ENCODE measurements around the gene KRCC1.

KRCC1 gene

DNA sequence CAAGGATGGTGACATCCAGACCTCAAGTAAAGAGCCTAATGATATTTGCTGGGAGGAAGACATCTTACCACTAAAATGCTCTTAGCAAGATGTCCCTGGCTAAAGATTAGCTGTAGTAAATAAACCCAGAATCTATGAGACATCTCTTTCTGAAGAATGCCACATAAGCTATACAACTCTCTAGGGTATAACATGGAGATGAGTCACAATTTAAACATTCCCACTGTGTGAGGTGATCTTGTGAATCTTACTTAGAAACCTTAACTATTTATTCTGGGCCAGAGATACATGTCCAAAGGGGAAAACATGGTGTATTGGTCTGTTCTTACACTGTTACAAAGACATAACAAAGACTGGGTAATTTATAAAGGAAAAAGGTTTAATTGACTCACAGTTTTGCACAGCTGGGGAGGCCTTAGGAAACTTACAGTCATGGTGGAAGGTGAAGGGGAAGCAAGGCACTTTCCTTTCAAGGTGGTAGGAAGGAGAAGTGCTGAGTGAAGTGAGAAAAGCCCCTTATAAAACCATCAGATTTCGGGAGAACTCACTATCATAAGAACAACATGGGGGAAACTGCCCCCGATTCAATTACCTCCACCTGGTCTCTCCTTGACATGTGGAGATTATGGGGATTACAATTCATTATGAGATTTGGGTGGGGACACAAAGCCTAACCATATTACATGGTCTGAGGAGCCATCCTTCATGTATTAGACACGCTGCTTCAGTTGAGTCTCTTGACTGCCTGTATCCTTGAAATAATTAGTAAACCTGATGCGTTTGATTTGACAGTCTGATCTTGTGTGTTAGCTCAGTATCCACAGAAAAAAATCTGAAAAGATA lies 17.1 kb downstream of the KRCC1 start:
- TF ChIP-seq GATA3 (IDR thresholded peaks at IDR 0.05; ENCODE audit: low read depth, low read length) (no peak), GATA2 (IDR thresholded peaks at IDR 0.05; ENCODE audit: low read depth, low read length) (no peak)

DNA sequence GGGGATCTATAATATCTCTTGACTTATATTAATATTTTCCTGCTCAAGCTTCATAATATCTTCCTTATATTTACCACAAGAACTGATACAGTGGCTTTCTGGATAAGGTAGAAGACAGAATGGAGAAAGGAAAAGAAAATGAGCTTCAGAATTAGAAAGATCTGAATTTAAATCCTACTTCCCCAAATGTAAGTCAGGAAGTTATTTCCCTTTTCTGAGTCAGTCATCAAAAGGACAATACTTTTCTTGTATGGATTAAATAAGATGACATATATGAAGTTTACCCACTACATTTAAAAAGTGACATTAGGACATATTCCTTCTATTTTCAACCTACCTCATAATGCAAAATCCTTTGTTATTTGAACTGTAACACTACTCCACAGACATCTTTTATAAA lies 19.0 kb downstream of the KRCC1 start:
- TF ChIP-seq GATA3 (IDR thresholded peaks at IDR 0.05; ENCODE audit: low read depth, low read length) = no peak
- TF ChIP-seq GATA2 (IDR thresholded peaks at IDR 0.05; ENCODE audit: low read depth, low read length) = no peak

DNA sequence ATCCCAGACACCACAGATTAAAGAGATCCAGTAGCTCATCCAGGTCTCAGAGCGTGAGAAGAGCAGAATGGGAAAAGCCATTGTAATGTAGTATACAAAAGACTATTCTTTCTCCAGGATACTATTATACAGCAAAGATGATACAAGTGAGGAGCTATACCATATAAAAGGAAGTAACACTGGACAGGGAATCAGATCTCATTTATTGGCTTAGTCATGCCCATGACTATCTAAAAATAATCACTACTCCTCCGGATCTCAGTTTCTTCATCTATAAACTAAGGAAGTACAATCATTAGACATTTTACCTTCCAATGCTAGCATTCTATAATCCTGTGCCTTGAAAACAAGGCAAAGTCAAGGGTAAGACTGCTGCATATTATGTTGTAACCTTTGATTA lies 19.4 kb downstream of the KRCC1 start:
- TF ChIP-seq GATA2 (IDR thresholded peaks at IDR 0.05; ENCODE audit: low read depth, low read length) (no peak), GATA3 (IDR thresholded peaks at IDR 0.05; ENCODE audit: low read depth, low read length) (no peak)

DNA sequence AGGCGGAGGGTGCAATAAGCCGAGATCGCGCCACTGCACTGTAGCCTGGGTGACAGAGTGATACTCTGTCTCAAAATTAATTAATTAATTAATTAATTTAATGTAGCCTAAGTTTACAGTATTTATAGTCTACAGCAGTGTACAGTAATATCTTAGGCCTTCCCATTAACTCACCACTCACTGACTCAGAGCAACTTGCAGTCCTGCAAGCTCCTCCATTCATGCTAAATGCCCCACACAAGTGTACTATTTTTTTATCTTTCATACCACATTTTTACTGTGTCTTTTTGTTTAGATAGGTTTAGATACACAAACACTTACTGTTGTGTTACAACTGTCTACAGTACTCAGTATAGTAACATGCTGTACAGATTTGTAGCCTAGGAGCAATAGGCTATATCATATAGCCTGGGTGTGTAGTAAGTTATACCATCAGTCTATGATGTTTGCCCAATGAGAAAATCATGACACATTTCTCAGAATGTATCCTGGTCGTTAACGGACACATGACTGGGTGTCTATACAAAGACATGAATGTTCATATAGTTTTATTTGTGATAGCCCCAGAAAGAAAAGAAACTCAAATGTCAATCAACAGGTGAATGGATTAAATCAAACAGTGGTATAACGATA lies 23.4 kb downstream of the KRCC1 start:
- TF ChIP-seq GATA2 (IDR thresholded peaks at IDR 0.05; ENCODE audit: low read depth, low read length) (no peak), GATA3 (IDR thresholded peaks at IDR 0.05; ENCODE audit: low read depth, low read length) (no peak)

DNA sequence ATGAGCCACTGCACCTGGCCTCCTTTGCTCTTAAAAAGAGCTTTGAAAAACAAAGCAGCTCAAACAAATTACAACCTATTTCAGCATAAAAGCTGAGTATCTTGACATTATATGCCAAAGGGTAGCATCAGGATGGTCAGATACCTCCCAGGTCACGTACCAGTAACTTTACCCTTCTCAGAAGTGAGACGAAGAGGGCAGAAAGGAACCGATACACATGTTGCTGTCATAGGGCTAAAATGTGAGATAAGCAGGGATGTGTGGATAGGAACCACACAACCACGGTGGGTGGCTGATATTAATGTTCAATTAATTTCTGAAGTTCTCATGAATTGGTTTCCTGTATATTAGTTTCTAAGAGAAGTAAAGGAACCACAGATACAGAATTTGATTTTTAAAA lies 26.7 kb downstream of the KRCC1 start:
- TF ChIP-seq GATA3 (IDR thresholded peaks at IDR 0.05; ENCODE audit: low read depth, low read length) (no peak), GATA2 (IDR thresholded peaks at IDR 0.05; ENCODE audit: low read depth, low read length) (no peak)

DNA sequence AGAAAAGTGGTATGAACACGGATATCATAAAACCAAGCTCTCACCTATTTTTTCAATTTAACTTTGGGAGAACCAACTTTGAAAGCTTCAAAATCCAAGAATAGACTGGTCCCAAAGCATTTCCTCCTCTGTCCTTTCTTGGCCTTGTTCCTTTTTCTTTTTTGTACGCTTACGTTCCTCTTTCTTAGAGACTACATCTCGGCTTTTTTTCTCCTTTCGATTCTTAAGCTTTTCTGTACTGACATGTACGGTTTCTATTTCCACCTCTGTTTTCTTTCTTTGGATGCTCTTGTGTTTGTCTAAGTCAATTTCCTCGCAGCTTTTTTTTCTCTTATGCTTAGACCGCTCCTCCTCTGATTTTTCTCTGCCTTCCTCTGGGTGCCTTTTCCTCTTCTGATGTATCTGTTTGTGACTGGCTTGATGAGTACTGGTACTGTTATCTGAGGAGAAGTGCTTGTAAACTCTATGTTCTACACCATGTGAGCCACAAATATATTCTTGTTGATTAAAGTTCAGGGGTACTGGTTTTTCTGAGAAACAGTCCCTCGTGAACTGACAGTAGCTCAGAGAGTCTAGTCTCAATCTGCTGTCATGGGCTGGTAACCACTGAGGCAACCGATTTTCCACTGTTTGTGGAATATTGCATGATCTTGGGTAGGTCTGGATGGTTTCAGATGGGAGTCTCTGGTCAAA lies 27.7 kb downstream of the KRCC1 start:
- TF ChIP-seq GATA3 (IDR thresholded peaks at IDR 0.05; ENCODE audit: low read depth, low read length) = no peak
- TF ChIP-seq GATA2 (IDR thresholded peaks at IDR 0.05; ENCODE audit: low read depth, low read length) = no peak

DNA sequence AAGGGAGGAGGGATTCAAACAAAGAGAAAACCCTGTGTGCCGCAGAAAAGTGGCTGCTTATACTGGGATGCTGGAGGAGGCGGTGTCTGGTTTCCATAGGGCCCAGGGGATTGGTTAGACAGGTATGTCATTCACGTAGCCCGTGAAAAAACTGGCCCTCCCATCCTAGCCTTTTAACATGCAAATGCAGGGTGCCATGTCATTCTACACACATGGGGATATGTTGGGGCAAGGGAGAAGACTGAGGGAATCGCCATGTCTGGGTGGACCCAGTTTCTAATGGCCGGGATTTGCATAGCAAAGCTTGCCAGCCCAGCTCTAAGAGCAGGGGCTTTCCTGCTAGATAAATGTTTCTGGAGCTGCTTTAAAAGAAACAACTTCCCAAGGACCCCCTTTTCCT lies 31.1 kb downstream of the KRCC1 start:
- TF ChIP-seq GATA3 (IDR thresholded peaks at IDR 0.05; ENCODE audit: low read depth, low read length) = no peak

DNA sequence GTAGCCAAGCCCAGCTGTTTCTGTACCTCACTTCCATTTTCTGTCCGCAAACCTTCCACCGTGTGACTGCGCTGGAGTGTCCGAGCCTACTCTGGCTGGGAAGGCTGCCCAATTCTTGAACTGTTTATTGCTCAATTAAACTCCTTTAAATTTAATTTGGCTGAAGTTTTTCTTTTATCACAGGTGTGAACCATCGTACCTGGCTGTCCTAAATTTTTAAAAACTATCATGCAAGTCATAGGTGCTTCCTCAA lies 33.0 kb downstream of the KRCC1 start:
- TF ChIP-seq GATA2 (IDR thresholded peaks at IDR 0.05; ENCODE audit: low read depth, low read length) (no peak), GATA3 (IDR thresholded peaks at IDR 0.05; ENCODE audit: low read depth, low read length) (no peak)

DNA sequence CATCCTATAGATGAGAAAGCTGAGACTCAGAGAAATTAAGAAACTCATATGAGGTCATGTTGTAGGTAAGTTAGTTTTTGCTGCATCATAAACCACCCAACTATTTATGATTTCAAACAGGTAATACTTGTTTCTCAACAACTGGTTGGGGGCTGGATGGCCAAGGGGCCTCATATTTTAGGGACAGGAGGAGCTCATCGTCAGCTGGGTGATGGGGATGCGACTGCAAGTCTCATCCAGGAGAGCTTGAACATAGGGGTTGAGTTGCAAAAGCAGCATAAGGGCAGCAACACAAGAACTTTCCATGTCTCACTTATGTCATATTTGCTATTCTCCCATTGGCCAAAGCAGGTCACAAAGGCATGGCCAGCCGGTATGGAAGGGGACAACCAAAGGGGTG lies 35.6 kb downstream of the KRCC1 start:
- TF ChIP-seq GATA3 (IDR thresholded peaks at IDR 0.05; ENCODE audit: low read depth, low read length) (no peak), GATA2 (IDR thresholded peaks at IDR 0.05; ENCODE audit: low read depth, low read length) (no peak)

DNA sequence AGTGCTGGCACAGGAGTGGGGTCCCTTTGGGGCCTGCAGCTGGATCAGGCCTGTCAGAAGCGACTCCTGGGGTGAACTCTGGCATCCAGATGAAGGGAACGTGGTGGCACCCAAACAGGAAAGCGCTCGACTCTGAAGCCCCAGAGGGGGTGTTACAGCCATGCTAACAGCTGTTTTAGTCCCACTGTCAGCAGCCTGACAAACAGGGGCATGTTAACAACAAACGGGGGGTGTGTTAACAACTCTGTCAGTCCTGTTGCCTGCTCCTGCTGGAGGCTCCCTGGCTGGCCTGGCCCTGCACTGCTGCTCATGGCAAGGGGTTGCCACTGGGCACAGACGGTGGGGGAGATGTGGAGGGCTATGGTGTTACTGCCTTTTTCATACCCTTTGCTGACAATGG lies 36.7 kb downstream of the KRCC1 start:
- TF ChIP-seq GATA2 (IDR thresholded peaks at IDR 0.05; ENCODE audit: low read depth, low read length) = no peak
- TF ChIP-seq GATA3 (IDR thresholded peaks at IDR 0.05; ENCODE audit: low read depth, low read length) = no peak

DNA sequence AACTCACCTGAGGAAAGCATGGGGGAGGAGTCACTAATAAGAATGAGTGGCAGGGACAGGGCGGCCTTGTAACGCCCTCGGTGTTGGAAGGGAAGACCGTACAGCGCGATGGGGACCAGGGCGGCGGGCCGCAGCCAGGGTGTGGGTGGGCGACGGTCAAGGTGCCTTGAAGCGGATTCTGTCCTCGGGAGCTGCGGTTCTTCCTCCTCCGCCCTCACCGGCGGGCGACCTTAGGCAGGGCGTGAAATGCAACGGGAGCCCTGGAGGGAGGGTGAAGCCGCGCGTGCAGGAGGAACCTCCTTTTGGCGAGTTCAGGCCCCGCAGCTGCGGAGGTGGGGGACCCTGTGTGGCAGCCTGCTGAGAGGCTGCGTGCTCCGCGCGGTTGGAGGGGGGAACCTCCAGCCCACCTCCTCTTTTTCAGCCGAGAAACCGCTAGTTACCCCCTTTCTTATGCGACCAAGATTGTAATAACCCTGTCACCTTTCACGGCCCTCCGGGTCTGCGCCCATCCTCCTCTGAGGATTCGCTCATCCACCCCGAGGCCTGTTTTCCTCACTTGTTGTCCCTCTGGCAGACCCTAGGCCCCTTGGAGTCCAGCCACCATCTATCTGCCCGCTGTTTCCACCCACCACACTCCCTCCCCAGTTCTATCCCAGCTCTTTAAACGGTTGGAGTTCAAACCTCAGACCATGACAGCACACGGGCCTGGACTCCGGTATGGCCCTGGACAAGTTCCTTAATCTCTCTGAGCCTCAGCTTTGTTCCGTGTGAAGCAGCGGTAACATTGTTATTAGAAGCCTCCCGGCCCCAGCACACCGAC lies 38.4 kb downstream of the KRCC1 start:
- TF ChIP-seq GATA3 (IDR thresholded peaks at IDR 0.05; ENCODE audit: low read depth, low read length) (no peak), GATA2 (IDR thresholded peaks at IDR 0.05; ENCODE audit: low read depth, low read length) (no peak)

DNA sequence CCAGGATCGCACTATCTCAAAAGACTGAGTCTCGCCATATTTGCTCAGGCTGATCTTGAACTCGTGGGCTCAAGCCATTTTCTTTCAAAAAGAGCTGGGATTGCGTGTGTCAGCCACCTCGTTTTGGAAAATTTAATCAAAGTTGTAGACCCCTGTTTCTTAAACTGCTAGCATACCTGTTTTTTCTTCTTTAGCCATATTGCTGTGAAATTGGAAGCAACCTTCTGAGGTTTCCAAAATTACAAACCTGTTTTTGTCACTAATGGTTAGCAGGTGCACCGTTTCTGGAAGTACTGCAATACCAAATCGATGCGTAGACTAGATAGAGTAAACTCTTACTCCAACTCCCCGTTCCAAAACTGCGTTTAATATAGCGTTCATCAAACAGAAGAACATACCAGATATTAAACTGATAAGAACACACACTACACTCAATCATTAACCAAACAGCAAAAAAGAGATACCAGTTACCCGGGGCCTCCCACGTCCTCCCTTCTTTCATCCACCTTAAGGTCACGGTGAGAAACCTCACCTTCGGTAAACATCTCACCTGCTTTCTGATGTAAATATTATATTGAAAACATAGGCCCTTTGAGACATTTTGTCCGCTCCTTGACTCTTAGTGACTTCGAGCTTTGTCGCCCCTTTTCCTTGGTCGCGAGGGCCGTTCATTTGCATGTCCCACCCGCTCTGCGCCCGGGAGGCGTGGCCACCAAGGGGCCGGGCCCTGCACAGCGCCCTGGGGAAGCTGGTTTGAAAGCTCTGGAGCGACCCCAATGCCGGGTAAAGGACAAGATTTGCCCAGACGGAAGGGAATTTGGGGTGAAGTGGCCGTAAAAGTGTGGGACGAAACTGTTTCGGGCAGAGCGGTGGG lies 39.3 kb downstream of the KRCC1 start, which contains the start of gene RNU2-63P:
TSS of gene RNU2-63P (minus strand) at position 462 of the 874 bp plus-strand sequence.
- TF ChIP-seq GATA3 (IDR thresholded peaks at IDR 0.05; ENCODE audit: low read depth, low read length) = 0 out of 2 replicates have a peak, but pooled peaks have one; percentile 16
- TF ChIP-seq GATA2 (IDR thresholded peaks at IDR 0.05; ENCODE audit: low read depth, low read length) = peak; percentile 47; the same call in 1 of the 2 replicates

DNA sequence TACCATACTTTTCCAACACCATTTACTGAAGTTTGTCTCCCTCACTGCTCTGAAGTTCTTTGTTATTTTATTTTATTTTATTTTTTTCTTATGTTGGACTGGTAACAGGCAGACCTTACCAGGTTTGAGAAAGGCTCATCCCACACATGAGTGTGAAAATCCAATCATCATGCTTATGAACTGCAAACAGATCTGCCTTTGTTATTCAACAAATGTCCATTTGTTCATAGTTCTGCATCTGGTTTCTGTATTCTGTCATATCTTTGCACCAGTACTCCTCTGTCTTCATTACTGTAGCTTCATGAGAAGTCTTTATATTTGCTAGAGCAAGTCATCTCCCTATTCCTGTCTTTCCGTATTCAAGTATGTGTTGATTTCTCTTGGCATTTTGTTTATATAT lies 44.6 kb downstream of the KRCC1 start:
- TF ChIP-seq GATA3 (IDR thresholded peaks at IDR 0.05; ENCODE audit: low read depth, low read length) (no peak), GATA2 (IDR thresholded peaks at IDR 0.05; ENCODE audit: low read depth, low read length) (no peak)
